SU-DHL-6 (cell line): ENCODE measurements around the gene RASSF5.

Experiments used
- H2AFZ ChIP-seq: fragments of 200-600 bp; sonication (generic); 2 replicates; pipeline ENCODE4 v1.6.1; 2014; ENCODE audit warnings: low read depth, mild to moderate bottlenecking, moderate library complexity, mixed read lengths, antibody characterized with exemption, low read length; ENCODE audit not compliant: severe bottlenecking
- H3F3A ChIP-seq: fragments of 200-600 bp; shearing (Covaris generic); 2 replicates; pipeline ENCODE4 v1.6.0; 2016; ENCODE audit warnings: antibody characterized with exemption, mild to moderate bottlenecking; ENCODE audit not compliant: insufficient read depth
- H3K27ac ChIP-seq: fragments of 200-600 bp; sonication (generic); 2 replicates; pipeline ENCODE4 v1.5.1; 2016; ENCODE audit warnings: low read depth, mild to moderate bottlenecking, low read length, moderate library complexity, mixed read lengths
- H3K27me3 ChIP-seq: fragments of 200-600 bp; sonication (generic), shearing (Covaris generic); 2 replicates; pipeline ENCODE4 v1.6.0; 2014; ENCODE audit warnings: mild to moderate bottlenecking, low read length
- H3K36me3 ChIP-seq: fragments of 200-600 bp; sonication (generic); 2 replicates; pipeline ENCODE4 v1.6.1; 2014; ENCODE audit warnings: mild to moderate bottlenecking, low read length, mixed read lengths
- H3K4me2 ChIP-seq: fragments of 300-600, 200-600 bp; shearing (Covaris generic), sonication (generic); 2 replicates; pipeline ENCODE4 v1.6.0; 2014; ENCODE audit warnings: low read length, low read depth, mild to moderate bottlenecking; ENCODE audit not compliant: poor library complexity, severe bottlenecking
- H3K4me3 ChIP-seq: fragments of 200-600 bp; sonication (generic); 2 replicates; pipeline ENCODE4 v1.5.1; 2014; ENCODE audit warnings: antibody characterized with exemption, low read length, mild to moderate bottlenecking, mixed read lengths; ENCODE audit not compliant: insufficient read depth, poor library complexity, severe bottlenecking
- H3K79me2 ChIP-seq: fragments of 200-600 bp; sonication (generic); 2 replicates; pipeline ENCODE4 v1.6.1; 2014; ENCODE audit warnings: mild to moderate bottlenecking, low read length, moderate library complexity; ENCODE audit not compliant: insufficient read depth
- H3K9ac ChIP-seq: fragments of 200-600 bp; sonication (generic); 2 replicates; pipeline ENCODE4 v1.7.0; 2014; ENCODE audit warnings: mild to moderate bottlenecking, low read length
- H3K9me2 ChIP-seq: fragments of 200-600 bp; sonication (generic); replicated peaks from 2 replicates; pipeline ENCODE4 v1.6.1; 2014; ENCODE audit warnings: low read length; ENCODE audit not compliant: insufficient read depth
- H3K9me3 ChIP-seq: fragments of 200-600 bp; sonication (generic); 2 replicates; pipeline ENCODE4 v1.6.1; 2014; ENCODE audit warnings: low read length, mixed read lengths; ENCODE audit not compliant: insufficient read depth
- H4K20me1 ChIP-seq: fragments of 200-600 bp; sonication (generic); 2 replicates; pipeline ENCODE4 v1.6.1; 2014; ENCODE audit warnings: low read depth, mild to moderate bottlenecking, antibody characterized with exemption, low read length, moderate library complexity, mixed read lengths
- EZH2phosphoT487 ChIP-seq: fragments of 200-600 bp; sonication (generic), shearing (Covaris generic); conservative IDR thresholded peaks from 2 replicates; pipeline ENCODE4 v1.6.1; 2018; ENCODE audit warnings: mild to moderate bottlenecking, antibody characterized with exemption, low read length, moderate library complexity, mixed read lengths
- TF ChIP-seq, protein P1 (sequence below): fragments of 200-600 bp; sonication (generic); IDR thresholded peaks from one replicate; pipeline ENCODE4 v1.5.1; 2017; ENCODE audit warnings: antibody characterized with exemption, mild to moderate bottlenecking, low read length, moderate library complexity; ENCODE audit not compliant: insufficient read depth, poor library complexity, severe bottlenecking

Gene RASSF5

DNA sequence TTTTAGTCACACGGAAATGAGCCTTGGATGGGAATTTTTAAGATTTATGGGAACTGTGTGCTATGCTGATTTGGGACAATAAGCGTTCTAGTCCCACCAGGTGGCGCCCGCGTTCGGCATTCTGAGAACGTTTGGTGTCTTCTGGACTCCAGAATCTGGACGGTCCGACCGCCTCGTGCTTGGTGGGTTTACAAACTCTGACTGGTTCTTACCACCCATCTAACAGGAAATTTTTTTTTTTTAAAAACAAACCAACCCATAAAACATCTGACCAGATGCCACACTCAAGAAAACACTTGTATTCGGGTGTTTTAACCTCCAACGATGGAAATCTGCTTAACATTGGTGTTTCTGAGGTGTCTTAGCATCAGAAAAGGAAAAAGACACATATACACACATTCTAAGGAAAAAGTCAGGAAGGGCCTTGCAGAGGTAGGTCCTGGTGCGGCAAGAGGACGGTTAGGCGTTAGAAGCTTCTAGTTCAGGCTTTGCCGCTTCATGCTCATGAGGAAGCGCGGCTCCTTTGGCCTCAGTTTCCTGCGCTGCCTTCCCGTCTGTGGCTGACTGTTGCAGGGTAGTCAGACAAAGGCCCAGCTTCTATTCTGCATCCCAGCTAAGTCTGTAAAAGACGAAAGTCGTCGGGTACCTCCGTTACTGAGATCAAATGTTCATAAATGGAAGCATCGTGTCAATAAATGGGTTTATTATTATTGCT is 127.2 kb downstream of the RASSF5 start:
- Histone ChIP-seq H2AFZ (peak overlapping the region; percentile 90), H3K79me2 (no peaks in the 10 kb centered on the region), H3K9me3 (no peaks in the 10 kb centered on the region), H4K20me1 (no peaks in the 10 kb centered on the region), H3K27me3 (no peaks in the 10 kb centered on the region), H3K4me3 (peak overlapping the region; percentile 59), H3K9me2 (no peaks in the 10 kb centered on the region), H3K4me2 (peak overlapping the region; percentile 79), H3K9ac (peak overlapping the region; percentile 57), H3K27ac (peak overlapping the region; percentile 20), H3K36me3 (no peaks in the 10 kb centered on the region), H3F3A (peaks cover 28% of the 10 kb centered on the region)
- TF ChIP-seq, protein P1, sequence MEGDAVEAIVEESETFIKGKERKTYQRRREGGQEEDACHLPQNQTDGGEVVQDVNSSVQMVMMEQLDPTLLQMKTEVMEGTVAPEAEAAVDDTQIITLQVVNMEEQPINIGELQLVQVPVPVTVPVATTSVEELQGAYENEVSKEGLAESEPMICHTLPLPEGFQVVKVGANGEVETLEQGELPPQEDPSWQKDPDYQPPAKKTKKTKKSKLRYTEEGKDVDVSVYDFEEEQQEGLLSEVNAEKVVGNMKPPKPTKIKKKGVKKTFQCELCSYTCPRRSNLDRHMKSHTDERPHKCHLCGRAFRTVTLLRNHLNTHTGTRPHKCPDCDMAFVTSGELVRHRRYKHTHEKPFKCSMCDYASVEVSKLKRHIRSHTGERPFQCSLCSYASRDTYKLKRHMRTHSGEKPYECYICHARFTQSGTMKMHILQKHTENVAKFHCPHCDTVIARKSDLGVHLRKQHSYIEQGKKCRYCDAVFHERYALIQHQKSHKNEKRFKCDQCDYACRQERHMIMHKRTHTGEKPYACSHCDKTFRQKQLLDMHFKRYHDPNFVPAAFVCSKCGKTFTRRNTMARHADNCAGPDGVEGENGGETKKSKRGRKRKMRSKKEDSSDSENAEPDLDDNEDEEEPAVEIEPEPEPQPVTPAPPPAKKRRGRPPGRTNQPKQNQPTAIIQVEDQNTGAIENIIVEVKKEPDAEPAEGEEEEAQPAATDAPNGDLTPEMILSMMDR = peak; percentile 93
- TF ChIP-seq EZH2phosphoT487 = no peak

DNA sequence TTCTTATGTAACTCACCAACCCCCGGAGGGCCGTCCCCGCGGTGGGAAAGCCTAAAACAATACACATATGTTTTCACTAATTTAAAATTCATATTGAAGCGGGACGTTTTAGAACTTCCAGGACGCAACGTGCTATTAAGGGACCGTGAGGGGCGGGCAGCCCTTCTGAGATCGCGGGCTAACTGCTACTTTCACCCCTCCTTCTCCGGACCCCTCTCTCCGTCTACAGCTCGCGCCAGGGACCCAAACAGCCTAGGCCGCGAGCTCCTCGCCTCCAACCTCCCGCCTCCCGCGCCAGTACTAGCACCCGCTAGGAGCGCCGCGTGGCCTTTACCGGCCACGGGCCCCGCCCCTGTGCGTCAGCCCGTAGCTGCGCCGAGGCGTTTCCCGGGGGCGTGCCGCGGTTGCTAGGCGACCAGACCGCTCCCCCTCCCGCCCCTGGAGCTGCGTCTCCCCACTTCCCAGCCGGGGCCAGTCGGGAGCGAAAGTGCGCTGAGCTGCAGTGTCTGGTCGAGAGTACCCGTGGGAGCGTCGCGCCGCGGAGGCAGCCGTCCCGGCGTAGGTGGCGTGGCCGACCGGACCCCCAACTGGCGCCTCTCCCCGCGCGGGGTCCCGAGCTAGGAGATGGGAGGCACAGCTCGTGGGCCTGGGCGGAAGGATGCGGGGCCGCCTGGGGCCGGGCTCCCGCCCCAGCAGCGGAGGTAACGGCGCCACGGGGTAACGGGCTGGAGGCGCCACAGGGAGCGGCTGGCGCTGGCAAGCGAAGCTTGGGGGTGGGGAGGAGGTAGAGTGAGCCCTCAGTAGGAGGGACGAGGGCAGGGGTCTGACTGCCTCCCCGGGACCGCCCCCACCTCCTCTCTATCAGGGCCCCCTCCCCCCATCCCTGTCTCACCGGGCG is 128.0 kb downstream of the RASSF5 start, which contains the start of gene DYRK3:
Gene DYRK3, plus strand, starts transcription at position 457 of the 898 bp plus-strand sequence. Its CDS starts 168 bp downstream, at position 625.
- H3F3A ChIP-seq = peaks cover 28% of the 10 kb centered on the region
- H3K9me3 ChIP-seq = no peaks in the 10 kb centered on the region
- peak within 1 kb of the TSS; percentile 20 for H3K27ac ChIP-seq
- H3K4me2 ChIP-seq = peak within 1 kb of the TSS; percentile 79
- no peak for TF ChIP-seq EZH2phosphoT487
- TF ChIP-seq, protein P1 = no peak
- H3K36me3 ChIP-seq = no peaks in the 10 kb centered on the region
- H2AFZ ChIP-seq = peak within 1 kb of the TSS; percentile 90
- H3K9ac ChIP-seq = peak within 1 kb of the TSS; percentile 57
- no peaks in the 10 kb centered on the region for H3K79me2 ChIP-seq
- no peaks in the 10 kb centered on the region for H4K20me1 ChIP-seq
- no peaks in the 10 kb centered on the region for H3K9me2 ChIP-seq
- peak within 1 kb of the TSS; percentile 59 for H3K4me3 ChIP-seq
- H3K27me3 ChIP-seq = no peaks in the 10 kb centered on the region

DNA sequence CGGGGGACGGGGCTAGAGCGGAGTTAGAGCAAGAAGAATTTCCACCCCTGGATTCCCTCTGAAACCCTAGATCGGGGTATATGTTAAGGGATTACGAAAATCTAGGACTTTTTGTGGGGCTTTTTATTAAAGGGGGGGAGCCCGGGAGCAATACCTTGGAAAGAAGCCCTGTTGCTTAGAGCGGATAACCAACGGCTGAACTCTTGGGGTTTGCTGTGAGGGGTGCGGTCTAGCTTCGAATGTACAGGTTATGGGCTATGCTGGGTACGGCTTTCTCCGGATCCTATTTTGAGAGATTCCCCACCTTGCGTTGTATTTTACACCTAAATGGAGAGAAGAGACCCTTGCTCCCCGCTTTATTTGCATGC is 128.6 kb downstream of the RASSF5 start:
- no peak overlapping the region for H3K27ac ChIP-seq
- TF ChIP-seq EZH2phosphoT487 = no peak
- TF ChIP-seq, protein P1 = no peak
- H3K79me2 ChIP-seq = no peaks in the 10 kb centered on the region

More for the DNA sequence above, 128.6 kb downstream of the RASSF5 start:
- peak overlapping the region; percentile 59 for H3K4me3 ChIP-seq
- no peaks in the 10 kb centered on the region for H3K36me3 ChIP-seq
- no peaks in the 10 kb centered on the region for H4K20me1 ChIP-seq
- peaks cover 28% of the 10 kb centered on the region for H3F3A ChIP-seq
- H2AFZ ChIP-seq = peak overlapping the region; percentile 90
- no peaks in the 10 kb centered on the region for H3K9me2 ChIP-seq
- no peaks in the 10 kb centered on the region for H3K27me3 ChIP-seq
- no peaks in the 10 kb centered on the region for H3K9me3 ChIP-seq
- H3K9ac ChIP-seq = peak overlapping the region; percentile 57
- H3K4me2 ChIP-seq = peak overlapping the region; percentile 79
